CD4-positive, alpha-beta memory T cell (primary cell): ENCODE data around the gene RARG. TPM values are rescaled to one million over a fixed set of nuclear protein-coding genes. Genes with fewer than 3 reads are reported as not detected.

ENCODE experiments used
- CTCF ChIA-PET: fragments of 350-600 bp; sonication (Branson Sonifier 250); formaldehyde crosslinking; loops from one replicate; lab custom pipeline; 2021; ENCODE audit warnings: inconsistent platforms; ENCODE audit not compliant: partially characterized antibody; lab: Charles Lee
- POLR2A ChIA-PET: fragments of 350-600 bp; sonication (Branson Sonifier 250); formaldehyde crosslinking; loops from one replicate; lab custom pipeline; 2021; ENCODE audit not compliant: partially characterized antibody; lab: Charles Lee
- DNase-seq, 5 donors: peaks; one replicate each; pipeline versions ENCODE4 v3.0.0 to v3.0.0-alpha.2; 2020 to 2022; ENCODE audit warnings: mixed read lengths in 1 of 5
- H3K27ac ChIP-seq: one replicate; pipeline ENCODE4 v1.7.0; 2013; ENCODE audit warnings: low read depth, low read length
- H3K27me3 ChIP-seq: 2 replicates; pipeline ENCODE4 v1.7.0; 2013; ENCODE audit warnings: mild to moderate bottlenecking, low read length, moderate library complexity; ENCODE audit not compliant: insufficient read depth
- H3K36me3 ChIP-seq: 2 replicates; pipeline ENCODE4 v1.7.0; 2013; ENCODE audit warnings: mild to moderate bottlenecking, low read length, moderate library complexity; ENCODE audit not compliant: insufficient read depth
- H3K4me1 ChIP-seq: 2 replicates; pipeline ENCODE4 v1.7.0; 2013; ENCODE audit warnings: mild to moderate bottlenecking, low read length, moderate library complexity; ENCODE audit not compliant: insufficient read depth
- H3K4me3 ChIP-seq, 2 donors: one replicate each; pipeline ENCODE4 v1.7.0; 2013; ENCODE audit warnings: low read length in 2 of 2, mild to moderate bottlenecking in 1 of 2
- H3K9me3 ChIP-seq, 2 donors: one replicate each; pipeline ENCODE4 v1.7.0; 2013; ENCODE audit warnings: low read length in 2 of 2, control low read depth in 1 of 2; ENCODE audit not compliant: control insufficient read depth in 1 of 2
- H3K27ac Mint-ChIP-seq, 7 donors: one replicate each; pipeline ENCODE4 v1.8.0; 2020 to 2021; ENCODE audit warnings: mixed read lengths in 7 of 7, mild to moderate bottlenecking in 6 of 7, inconsistent platforms in 3 of 7, moderate library complexity in 3 of 7
- H3K27me3 Mint-ChIP-seq, 2 donors: one replicate each; pipeline ENCODE4 v1.8.0; 2020 to 2021; ENCODE audit warnings: mixed read lengths in 2 of 2
- H3K36me3 Mint-ChIP-seq, 2 donors: one replicate each; pipeline ENCODE4 v1.8.0; 2020 to 2021; ENCODE audit warnings: mixed read lengths in 2 of 2, inconsistent platforms in 1 of 2, mild to moderate bottlenecking in 1 of 2
- H3K4me1 Mint-ChIP-seq, 4 donors: one replicate each; pipeline ENCODE4 v1.8.0; 2020 to 2021; ENCODE audit warnings: mixed read lengths in 4 of 4, mild to moderate bottlenecking in 1 of 4
- H3K4me3 Mint-ChIP-seq, 8 donors: one replicate each; pipeline ENCODE4 v1.8.0; 2020 to 2021; ENCODE audit warnings: mixed read lengths in 8 of 8, mild to moderate bottlenecking in 7 of 8, moderate library complexity in 6 of 8, inconsistent platforms in 3 of 8
- H3K9me3 Mint-ChIP-seq, 8 donors: one replicate each; pipeline ENCODE4 v1.8.0; 2020 to 2021; ENCODE audit warnings: mixed read lengths in 8 of 8, mild to moderate bottlenecking in 5 of 8, inconsistent platforms in 3 of 8, moderate library complexity in 1 of 8
- intact Hi-C: fragments of 100-400 bp; cut with micrococcal nuclease; formaldehyde crosslinking; loops from one replicate; pipeline ENCODE4 v1.15.1; 2023
- polyA plus RNA-seq, 2 donors: library from polyadenylated mRNA; unstranded; fragments of 300-500 nt; fragmentation: Illumina TruSeq; gene quantifications; one replicate each; pipeline ENCODE4 v1.2.3, GENCODE V29; 2021
- total RNA-seq, 2 experiments: library from RNA; stranded (reverse); gene quantifications; one replicate each; pipeline ENCODE4 v1.2.3, GENCODE V29; 2021

RARG gene
- total and polyA plus RNA-seq, 4 experiments from 2014 or later, result 13.2 to 86.0 (median 54.9) TPM

DNA sequence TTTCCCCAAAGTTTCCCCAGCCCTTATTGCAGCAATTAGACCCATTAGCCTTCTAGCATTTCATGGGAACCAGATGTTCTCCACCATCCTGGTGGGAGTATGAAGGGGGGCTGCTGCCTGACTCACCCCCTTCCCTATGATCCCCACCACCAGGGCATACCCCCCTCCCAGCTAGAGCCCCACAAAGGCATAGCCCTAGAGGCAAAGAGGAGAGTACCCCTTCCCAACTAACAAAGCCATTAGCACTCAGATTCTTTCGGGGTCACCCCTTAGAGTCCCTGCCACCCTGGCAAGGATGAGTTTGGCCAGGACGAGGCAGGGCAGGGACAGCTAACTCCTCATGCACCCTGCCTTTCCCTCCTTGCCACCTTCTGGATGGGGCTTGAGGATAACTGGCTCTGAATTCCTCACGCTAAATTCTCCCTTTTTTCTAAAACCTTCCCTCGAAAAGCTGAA is 9.2 kb downstream of the RARG start:
- H3K36me3 Mint-ChIP-seq, result peaks cover 5 to 31% of the 10 kb centered on the region in 2 donors
- Histone ChIP-seq H3K27me3 (no peaks in the 10 kb centered on the region), H3K9me3 (no peaks in the 10 kb centered on the region), H3K4me3 (no peak overlapping the region), H3K27ac (peak overlapping the region; percentile 98), H3K4me1 (peaks cover 71% of the 10 kb centered on the region), H3K36me3 (peaks cover 3% of the 10 kb centered on the region)
- no peaks in the 10 kb centered on the region for H3K27me3 Mint-ChIP-seq
- CTCF ChIA-PET, result interaction anchor here (0.7 to 1.9 kb wide), 6 partner anchors 8 to 62 kb away, joined by 3 to 7 read pairs (median 4); no protein-coding TSS in a partner anchor
- peak in 1 of 5 donors; percentile 43 for DNase-seq
- POLR2A ChIA-PET, result interaction anchor here (1.0 to 16.2 kb wide), 8 partner anchors 13 to 278 kb away, joined by 3 to 333 read pairs (median 4); partner anchors contain the start of genes ESPL1, ITGB7, RARG and TARBP2
- peak overlapping the region; percentile 85 to 97 (median 93) for H3K27ac Mint-ChIP-seq
- peak overlapping the region; percentile 67 to 82 (median 77) for H3K4me3 Mint-ChIP-seq
- intact Hi-C loops, result no loop called here
- H3K9me3 Mint-ChIP-seq, result no peaks in the 10 kb centered on the region
- peaks cover 54 to 88% (median 66%) of the 10 kb centered on the region in 4 donors for H3K4me1 Mint-ChIP-seq

DNA sequence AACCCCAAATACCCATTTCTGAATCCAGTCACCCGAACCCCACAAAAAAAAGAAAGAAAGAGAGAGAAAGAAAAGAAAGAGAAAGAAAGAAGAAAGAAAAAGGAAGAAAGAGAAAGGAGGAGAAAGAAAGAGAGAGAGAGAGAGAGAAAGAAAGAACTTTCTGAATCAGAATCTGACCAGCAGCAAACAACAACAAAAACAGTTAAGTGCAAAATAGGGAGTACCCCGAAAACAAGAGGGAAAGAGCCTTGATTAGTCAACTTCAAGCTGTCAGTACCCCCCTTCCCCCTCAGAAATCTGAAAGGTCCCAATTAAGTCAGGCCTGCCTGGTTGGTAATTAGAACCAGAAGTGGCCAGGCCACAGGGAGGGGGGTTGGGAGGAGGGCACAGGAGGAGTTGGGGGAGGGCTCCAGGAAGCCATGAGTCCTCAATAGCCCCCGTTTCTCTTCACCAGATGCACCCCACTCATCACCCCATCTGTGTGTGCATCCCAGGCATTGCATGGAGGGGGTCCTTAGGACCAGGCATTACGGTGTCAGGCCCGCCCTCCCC is 9.8 kb downstream of the RARG start:
- Histone ChIP-seq H3K9me3 (no peaks in the 10 kb centered on the region), H3K36me3 (no peaks in the 10 kb centered on the region), H3K4me1 (peaks cover 71% of the 10 kb centered on the region), H3K27me3 (no peaks in the 10 kb centered on the region), H3K27ac (peak overlapping the region; percentile 98), H3K4me3 (no peak overlapping the region)
- DNase-seq, result peak in 1 of 5 donors; percentile 53
- peak overlapping the region; percentile 85 to 97 (median 94) for H3K27ac Mint-ChIP-seq
- H3K4me1 Mint-ChIP-seq, result peaks cover 57 to 89% (median 67%) of the 10 kb centered on the region in 4 donors
- ChIA-PET CTCF (interaction anchor here (1.1 to 1.9 kb wide), 4 partner anchors 10 to 29 kb away, joined by 3 to 7 read pairs (median 4); no protein-coding TSS in a partner anchor), POLR2A (interaction anchor here (1.1 to 16.2 kb wide), 4 partner anchors 13 to 40 kb away, joined by 3 to 333 read pairs (median 94); partner anchors contain the start of genes ITGB7 and RARG)
- no peaks in the 10 kb centered on the region for H3K27me3 Mint-ChIP-seq
- intact Hi-C loops, result no loop called here
- peaks cover 5 to 28% of the 10 kb centered on the region in 2 donors for H3K36me3 Mint-ChIP-seq
- H3K9me3 Mint-ChIP-seq, result no peaks in the 10 kb centered on the region
- peak overlapping the region; percentile 71 to 82 (median 78) for H3K4me3 Mint-ChIP-seq

DNA sequence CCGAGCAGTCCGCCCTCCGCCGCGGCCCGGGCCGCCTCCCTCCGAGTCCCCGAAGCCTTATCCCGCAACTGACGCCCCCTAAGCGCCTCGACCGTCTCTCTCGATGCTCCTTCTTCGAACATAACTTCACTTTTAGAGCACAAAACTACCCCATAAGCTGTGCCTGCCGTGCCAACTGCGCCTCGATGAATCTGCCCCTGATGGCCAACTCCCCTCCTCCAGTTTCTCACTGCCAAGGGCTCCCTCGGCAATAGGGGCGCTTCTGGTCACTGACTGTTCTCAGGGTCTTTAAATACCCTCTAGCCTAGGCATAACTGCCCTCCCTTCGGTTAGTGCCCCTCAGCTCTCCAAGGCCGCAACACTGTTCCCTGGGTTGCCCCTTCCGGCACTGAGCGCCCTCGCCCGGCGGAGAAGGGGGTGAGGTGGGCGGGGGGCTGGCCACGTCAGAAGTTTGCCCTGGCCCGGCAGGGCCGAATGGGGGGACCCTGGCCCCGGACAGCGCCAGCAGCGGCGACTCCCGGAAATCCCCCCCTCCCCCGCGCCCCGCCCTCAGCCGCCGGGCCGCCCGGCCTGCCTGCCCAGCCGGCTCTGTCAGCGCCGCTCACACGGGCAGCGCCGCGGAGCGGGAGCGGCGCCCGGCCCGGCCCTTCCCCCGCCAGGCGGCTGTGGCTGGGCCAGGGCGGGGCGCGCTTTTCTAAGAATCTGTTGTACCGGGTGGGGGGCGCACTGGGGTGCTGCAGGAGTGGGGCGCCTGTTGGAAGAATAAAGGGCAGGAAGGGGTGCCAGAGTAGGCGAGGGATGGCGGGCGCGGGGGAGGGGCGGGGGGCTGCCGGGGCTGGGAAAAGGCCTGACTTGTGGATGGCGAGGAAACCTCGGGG is 10.6 kb downstream of the RARG start:
- Histone ChIP-seq H3K4me3 (peak overlapping the region; percentile 73 to 82), H3K36me3 (no peaks in the 10 kb centered on the region), H3K4me1 (peaks cover 76% of the 10 kb centered on the region), H3K9me3 (no peaks in the 10 kb centered on the region), H3K27ac (peak overlapping the region; percentile 98), H3K27me3 (no peaks in the 10 kb centered on the region)
- Mint-ChIP-seq H3K9me3 (no peaks in the 10 kb centered on the region), H3K27me3 (no peaks in the 10 kb centered on the region), H3K36me3 (peaks cover 0 to 30% of the 10 kb centered on the region in 2 donors), H3K4me1 (peaks cover 57 to 90% (median 69%) of the 10 kb centered on the region in 4 donors), H3K4me3 (peak overlapping the region; percentile 95 to 99 (median 98)), H3K27ac (peak overlapping the region; percentile 93 to 99 (median 97))
- peak in 2 of 5 donors; percentile 39 to 63 for DNase-seq
- CTCF ChIA-PET, result interaction anchor here (1.2 to 3.3 kb wide), 3 partner anchors 9 to 13 kb away, joined by 4 to 16 read pairs (median 8); partner anchors contain the start of gene ITGB7
- intact Hi-C loops, result loop anchor here (2.0 kb wide), 1 partner anchor 215 kb away; the partner anchor contains the start of gene EIF4B
- POLR2A ChIA-PET, result interaction anchor here (0.7 to 16.2 kb wide), 11 partner anchors 12 to 101 kb away, joined by 3 to 333 read pairs (median 45); partner anchors contain the start of genes CSAD, ESPL1, ITGB7 and PFDN5

DNA sequence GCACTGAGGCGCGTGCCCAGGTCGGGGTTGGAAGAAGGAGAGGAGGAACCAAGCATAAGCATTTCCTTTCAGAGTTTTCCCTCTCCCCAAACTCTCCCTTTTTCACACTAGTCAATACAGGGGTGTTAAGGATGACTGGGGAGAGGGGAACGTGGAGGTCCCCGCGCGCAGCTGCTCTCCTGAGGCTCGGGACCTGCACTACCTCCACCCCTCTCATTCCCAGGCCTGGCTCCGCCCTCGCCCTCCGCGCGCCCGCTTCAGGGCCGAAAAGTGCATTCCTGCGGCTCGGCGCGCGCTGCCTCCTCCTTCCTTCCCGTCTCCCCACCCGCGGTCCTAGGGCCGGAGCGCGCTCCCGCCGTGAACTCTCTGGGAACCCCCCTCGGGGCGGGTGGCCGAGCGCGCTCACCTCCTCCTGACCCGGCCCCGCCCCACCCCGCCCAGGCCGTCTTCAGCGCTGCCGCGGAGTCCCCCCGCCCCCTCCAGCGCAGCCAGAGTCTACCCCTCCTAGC is 11.3 kb downstream of the RARG start:
- H3K9me3 ChIP-seq, result no peaks in the 10 kb centered on the region
- Mint-ChIP-seq H3K27me3 (no peaks in the 10 kb centered on the region), H3K4me3 (peak overlapping the region; percentile 95 to 99 (median 98)), H3K9me3 (no peaks in the 10 kb centered on the region), H3K36me3 (peaks cover 7 to 35% of the 10 kb centered on the region in 2 donors), H3K27ac (peak overlapping the region; percentile 93 to 99 (median 97)), H3K4me1 (peaks cover 64 to 93% (median 72%) of the 10 kb centered on the region in 4 donors)
- ChIA-PET POLR2A (interaction anchor here (0.7 to 16.2 kb wide), 24 partner anchors 11 to 280 kb away, joined by 3 to 333 read pairs (median 12); partner anchors contain the start of genes AAAS, CSAD, ESPL1 and ITGB7), CTCF (interaction anchor here (0.9 to 3.6 kb wide), 12 partner anchors 8 to 103 kb away, joined by 3 to 41 read pairs (median 5); partner anchors contain the start of genes AAAS, CSAD, ESPL1 and ITGB7)
- H3K27me3 ChIP-seq, result no peaks in the 10 kb centered on the region
- H3K36me3 ChIP-seq, result no peaks in the 10 kb centered on the region
- intact Hi-C loops, result loop anchor here (1.0 to 2.0 kb wide), 6 partner anchors 12 to 214 kb away; partner anchors contain the start of genes CSAD, EIF4B, ESPL1 and MYG1
- peaks cover 78% of the 10 kb centered on the region for H3K4me1 ChIP-seq
- H3K27ac ChIP-seq, result peak overlapping the region; percentile 98
- peak overlapping the region; percentile 73 to 82 for H3K4me3 ChIP-seq
- DNase-seq, result peak; percentile 60 to 85 (median 65)

DNA sequence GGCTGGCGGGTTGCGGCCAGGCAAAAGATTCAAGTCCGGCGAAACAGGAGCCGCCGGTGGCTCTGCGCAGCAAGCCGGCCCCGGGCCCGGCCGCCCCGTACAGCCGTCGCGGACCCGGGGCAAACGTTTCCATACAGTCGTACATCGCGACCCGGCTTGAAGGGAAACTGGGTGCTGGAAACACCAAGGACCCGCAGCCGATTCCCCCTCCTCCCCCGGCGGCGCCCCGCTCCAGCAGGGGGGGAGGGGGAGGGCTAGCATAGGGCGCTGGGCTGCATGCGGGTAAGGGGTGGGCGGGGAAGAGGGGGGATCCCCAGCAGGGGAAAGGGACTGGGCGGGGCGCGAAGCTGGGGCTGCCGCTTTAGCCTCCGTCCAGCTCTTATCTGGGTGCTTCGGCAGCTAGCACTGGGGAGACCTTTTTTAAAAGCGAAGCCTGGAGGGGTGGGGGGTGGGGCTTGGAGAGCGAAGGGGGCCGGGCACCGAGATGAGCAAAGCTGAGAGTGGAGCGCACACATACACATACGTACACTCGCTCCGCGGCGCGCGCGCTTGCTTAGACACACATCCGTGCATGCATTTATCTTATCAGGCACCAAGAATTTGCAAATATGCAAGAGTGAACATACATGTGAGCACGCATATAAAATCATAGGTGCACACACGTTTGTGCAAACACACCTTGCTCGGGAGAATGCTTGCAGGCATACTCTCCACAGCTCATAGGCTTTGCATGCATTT is 11.9 kb downstream of the RARG start:
- peaks cover 5% of the 10 kb centered on the region for H3K36me3 ChIP-seq
- Mint-ChIP-seq H3K27ac (peak overlapping the region; percentile 94 to 99 (median 97)), H3K36me3 (peaks cover 13 to 41% of the 10 kb centered on the region in 2 donors), H3K4me3 (peak overlapping the region; percentile 95 to 99 (median 98)), H3K4me1 (peaks cover 62 to 93% (median 73%) of the 10 kb centered on the region in 4 donors), H3K27me3 (no peaks in the 10 kb centered on the region), H3K9me3 (no peaks in the 10 kb centered on the region)
- intact Hi-C loops, result loop anchor here (1.0 to 2.0 kb wide), 6 partner anchors 12 to 213 kb away; partner anchors contain the start of genes CSAD, EIF4B, ESPL1 and MYG1
- ChIA-PET CTCF (interaction anchor here (0.6 to 3.6 kb wide), 21 partner anchors 8 to 125 kb away, joined by 3 to 41 read pairs (median 4); partner anchors contain the start of genes AAAS, CSAD, ESPL1 and ITGB7), POLR2A (interaction anchor here (0.6 to 16.2 kb wide), 32 partner anchors 8 to 281 kb away, joined by 3 to 333 read pairs (median 9); partner anchors contain the start of genes AAAS, CSAD, ESPL1 and ITGB7)
- no peaks in the 10 kb centered on the region for H3K27me3 ChIP-seq
- peak overlapping the region; percentile 98 for H3K27ac ChIP-seq
- DNase-seq, result peak; percentile 80 to 90 (median 84)
- H3K4me1 ChIP-seq, result peaks cover 78% of the 10 kb centered on the region
- H3K9me3 ChIP-seq, result no peaks in the 10 kb centered on the region
- H3K4me3 ChIP-seq, result peak overlapping the region; percentile 82 to 89
